Panc1 (cell line): ENCODE data around the gene IL19. TPM values are rescaled to one million over a fixed set of nuclear protein-coding genes. Genes with fewer than 3 reads are reported as not detected.

ENCODE experiments used
- ATAC-seq: fragments of 200-7000 bp; cut with Tn5 transposase; 2 replicates; pipeline ENCODE4 v1.9.1; 2020; ENCODE audit warnings: mild to moderate bottlenecking, moderate library complexity
- BruUV-seq: library from RNA; stranded (reverse); fragments of 400-500 nt; replicated peaks from 2 replicates; lab custom pipeline; 2021; lab: Mats Ljungman, UMichigan
- CTCF ChIA-PET: fragments of 300-600 bp; sonication (Branson Sonifier 250); formaldehyde crosslinking; loops from one replicate; lab custom pipeline; 2022; ENCODE audit warnings: antibody characterized with exemption; lab: Charles Lee
- POLR2A ChIA-PET: fragments of 300-600 bp; sonication (Branson Sonifier 250); formaldehyde crosslinking; loops from one replicate; lab custom pipeline; 2022; ENCODE audit warnings: antibody characterized with exemption; lab: Charles Lee
- DNase-seq: peaks from one replicate; pipeline ENCODE4 v3.0.0-alpha.2; 2010; ENCODE audit warnings: low read depth, low spot score
- H3K27ac ChIP-seq: 2 replicates; pipeline ENCODE4 v1.5.1; 2011; ENCODE audit warnings: mild to moderate bottlenecking, low read length, inconsistent platforms
- H3K27me3 ChIP-seq: fragments of 200-500 bp; sonication (Bioruptor generic); 2 replicates; pipeline ENCODE4 v1.6.0; 2014; ENCODE audit warnings: low read length, inconsistent platforms; ENCODE audit not compliant: control insufficient read depth, insufficient read depth
- H3K36me3 ChIP-seq: fragments of 200-500 bp; sonication (Bioruptor generic); 2 replicates; pipeline ENCODE4 v1.5.1; 2014; ENCODE audit warnings: inconsistent platforms, mild to moderate bottlenecking, low read length, moderate library complexity; ENCODE audit not compliant: control insufficient read depth, insufficient read depth
- H3K4me1 ChIP-seq: 2 replicates; pipeline ENCODE4 v1.5.1; 2011; ENCODE audit warnings: inconsistent platforms, mild to moderate bottlenecking, low read length, moderate library complexity; ENCODE audit not compliant: control insufficient read depth, insufficient read depth
- H3K4me3 ChIP-seq, 2 experiments: 2 replicates each; pipeline ENCODE4 v1.5.1; 2011 to 2012; ENCODE audit warnings: low read depth in 2 of 2, low read length in 2 of 2, mild to moderate bottlenecking in 2 of 2, inconsistent platforms in 1 of 2, moderate library complexity in 1 of 2
- H3K9me3 ChIP-seq: fragments of 200-500 bp; sonication (Bioruptor generic); 2 replicates; pipeline ENCODE4 v1.5.1; 2014; ENCODE audit warnings: low read depth, mild to moderate bottlenecking, inconsistent platforms, low read length, moderate library complexity; ENCODE audit not compliant: control insufficient read depth, insufficient read depth
- CTCF ChIP-seq: fragments of 450-650 bp; IDR thresholded peaks from 2 replicates; pipeline ENCODE4 v1.5.1; 2017; ENCODE audit warnings: mild to moderate bottlenecking
- POLR2AphosphoS5 ChIP-seq: IDR thresholded peaks from 2 replicates; pipeline ENCODE4 v1.6.1; 2012; ENCODE audit warnings: mild to moderate bottlenecking, low read depth, low read length, moderate library complexity
- SIN3A ChIP-seq: IDR thresholded peaks from 2 replicates; pipeline ENCODE4 v1.6.1; 2012; ENCODE audit warnings: low read depth, mild to moderate bottlenecking, low read length, moderate library complexity, borderline replicate concordance; ENCODE audit not compliant: insufficient read depth
- TCF7L2 ChIP-seq: IDR thresholded peaks from 2 replicates; pipeline ENCODE4 v1.6.1; 2011; ENCODE audit warnings: mild to moderate bottlenecking, low read depth, low read length, inconsistent platforms
- in situ Hi-C: cut with HindIII; loops from 2 replicates; pipeline ENCODE4 v1.10.0; 2016; ENCODE audit warnings: low sequenced_read_pairs, low pct_unique_long_range_greater_than_20kb
- intact Hi-C: fragments of 100-400 bp; cut with micrococcal nuclease; formaldehyde crosslinking; loops from one replicate; pipeline ENCODE4 v1.10.0; 2022; ENCODE audit not compliant: unreplicated experiment
- total RNA-seq: library from RNA; stranded (reverse); gene quantifications from one replicate; pipeline ENCODE4 v1.2.1, GENCODE V29; 2021; ENCODE audit not compliant: unreplicated experiment
- TF ChIP-seq, protein P1 (sequence below), 2 experiments: IDR thresholded peaks; 2 replicates each; pipeline ENCODE4 v1.6.1; 2011 to 2012; ENCODE audit warnings: low read depth in 2 of 2, control low read depth in 1 of 2, low read length in 1 of 2, mild to moderate bottlenecking in 1 of 2, moderate library complexity in 1 of 2; ENCODE audit not compliant: insufficient read depth in 1 of 2

Gene IL19
- total RNA-seq, 1 experiment from 2014 or later = not detected

GRCh38 chr1:206866062-206866461 is 95.5 kb downstream of the IL19 start:
- POLR2A ChIA-PET = no interaction called here
- no TSS peak for BruUV-seq

DNA sequence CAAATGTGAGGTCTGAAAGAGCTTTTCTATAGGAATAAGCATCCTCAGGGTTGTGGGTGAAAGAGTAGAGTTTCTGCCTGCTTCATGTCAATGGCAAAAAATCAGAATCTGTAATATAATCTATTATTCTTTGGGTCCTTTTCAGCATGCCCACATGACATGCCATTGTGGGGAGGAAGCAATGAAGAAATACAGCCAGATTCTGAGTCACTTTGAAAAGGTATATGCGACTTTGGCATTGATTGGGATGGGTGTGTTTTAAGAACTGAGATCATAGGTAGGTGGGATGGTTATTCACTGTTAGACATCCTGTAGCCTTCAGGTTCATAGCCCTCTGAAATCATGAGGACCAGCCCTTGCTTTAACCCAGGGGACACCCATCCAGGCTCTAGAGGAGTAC is 96.7 kb downstream of the IL19 start:
- no peaks in the 10 kb centered on the region for H3K9me3 ChIP-seq
- BruUV-seq = no TSS peak
- intact Hi-C loops (no loop called here), in situ Hi-C loops (no loop called here)
- peaks cover 18% of the 10 kb centered on the region for H3K27me3 ChIP-seq
- ChIA-PET POLR2A (no interaction called here), CTCF (no interaction called here)
- H3K27ac ChIP-seq = no peak overlapping the region
- DNase-seq (no peak), ATAC-seq (no peak)
- no peaks in the 10 kb centered on the region for H3K4me1 ChIP-seq
- no peaks in the 10 kb centered on the region for H3K36me3 ChIP-seq
- H3K4me3 ChIP-seq = no peak overlapping the region
- TF ChIP-seq SIN3A = no peak
- TF ChIP-seq POLR2AphosphoS5 = no peak
- no peak for TF ChIP-seq CTCF
- TF ChIP-seq TCF7L2 = no peak
- TF ChIP-seq, protein P1, sequence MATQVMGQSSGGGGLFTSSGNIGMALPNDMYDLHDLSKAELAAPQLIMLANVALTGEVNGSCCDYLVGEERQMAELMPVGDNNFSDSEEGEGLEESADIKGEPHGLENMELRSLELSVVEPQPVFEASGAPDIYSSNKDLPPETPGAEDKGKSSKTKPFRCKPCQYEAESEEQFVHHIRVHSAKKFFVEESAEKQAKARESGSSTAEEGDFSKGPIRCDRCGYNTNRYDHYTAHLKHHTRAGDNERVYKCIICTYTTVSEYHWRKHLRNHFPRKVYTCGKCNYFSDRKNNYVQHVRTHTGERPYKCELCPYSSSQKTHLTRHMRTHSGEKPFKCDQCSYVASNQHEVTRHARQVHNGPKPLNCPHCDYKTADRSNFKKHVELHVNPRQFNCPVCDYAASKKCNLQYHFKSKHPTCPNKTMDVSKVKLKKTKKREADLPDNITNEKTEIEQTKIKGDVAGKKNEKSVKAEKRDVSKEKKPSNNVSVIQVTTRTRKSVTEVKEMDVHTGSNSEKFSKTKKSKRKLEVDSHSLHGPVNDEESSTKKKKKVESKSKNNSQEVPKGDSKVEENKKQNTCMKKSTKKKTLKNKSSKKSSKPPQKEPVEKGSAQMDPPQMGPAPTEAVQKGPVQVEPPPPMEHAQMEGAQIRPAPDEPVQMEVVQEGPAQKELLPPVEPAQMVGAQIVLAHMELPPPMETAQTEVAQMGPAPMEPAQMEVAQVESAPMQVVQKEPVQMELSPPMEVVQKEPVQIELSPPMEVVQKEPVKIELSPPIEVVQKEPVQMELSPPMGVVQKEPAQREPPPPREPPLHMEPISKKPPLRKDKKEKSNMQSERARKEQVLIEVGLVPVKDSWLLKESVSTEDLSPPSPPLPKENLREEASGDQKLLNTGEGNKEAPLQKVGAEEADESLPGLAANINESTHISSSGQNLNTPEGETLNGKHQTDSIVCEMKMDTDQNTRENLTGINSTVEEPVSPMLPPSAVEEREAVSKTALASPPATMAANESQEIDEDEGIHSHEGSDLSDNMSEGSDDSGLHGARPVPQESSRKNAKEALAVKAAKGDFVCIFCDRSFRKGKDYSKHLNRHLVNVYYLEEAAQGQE (IDR thresholded peaks at IDR 0.05; ENCODE audit: insufficient read depth in 1 of 2, low read depth in 2 of 2, low read length in 1 of 2) = no peak

More at GRCh38 chr1:206866062-206866461, 95.5 kb downstream of the IL19 start:
- TF ChIP-seq SIN3A (no peak), TCF7L2 (no peak), POLR2AphosphoS5 (no peak), CTCF (no peak)
- TF ChIP-seq, protein P1 (IDR thresholded peaks at IDR 0.05; ENCODE audit: insufficient read depth in 1 of 2, low read depth in 2 of 2, low read length in 1 of 2) = no peak
- DNase-seq (no peak), ATAC-seq (no peak)
- H3K9me3 ChIP-seq = no peaks in the 10 kb centered on the region
- no peaks in the 10 kb centered on the region for H3K4me1 ChIP-seq
- in situ Hi-C loops = no loop called here
- intact Hi-C loops = no loop called here
- no peaks in the 10 kb centered on the region for H3K36me3 ChIP-seq
- CTCF ChIA-PET = no interaction called here
- no peak overlapping the region for H3K27ac ChIP-seq
- no peak overlapping the region for H3K4me3 ChIP-seq
- H3K27me3 ChIP-seq = peaks cover 19% of the 10 kb centered on the region
